AG10803 (cell line): ENCODE measurements around the gene RMDN2.

Experiments
- DNase-seq: peaks from one replicate; pipeline ENCODE4 v3.0.0; 2010; ENCODE audit warnings: low read depth
- H3K4me3 ChIP-seq: 2 replicates; pipeline ENCODE4 v1.5.1; 2011; ENCODE audit warnings: mild to moderate bottlenecking, low read length, control low read depth
- TF ChIP-seq, protein P1 (sequence below): conservative IDR thresholded peaks from 2 replicates; pipeline ENCODE4 v1.5.1; 2011; ENCODE audit warnings: mild to moderate bottlenecking, low read length, control low read depth, inconsistent platforms

The RMDN2 gene, protein sequence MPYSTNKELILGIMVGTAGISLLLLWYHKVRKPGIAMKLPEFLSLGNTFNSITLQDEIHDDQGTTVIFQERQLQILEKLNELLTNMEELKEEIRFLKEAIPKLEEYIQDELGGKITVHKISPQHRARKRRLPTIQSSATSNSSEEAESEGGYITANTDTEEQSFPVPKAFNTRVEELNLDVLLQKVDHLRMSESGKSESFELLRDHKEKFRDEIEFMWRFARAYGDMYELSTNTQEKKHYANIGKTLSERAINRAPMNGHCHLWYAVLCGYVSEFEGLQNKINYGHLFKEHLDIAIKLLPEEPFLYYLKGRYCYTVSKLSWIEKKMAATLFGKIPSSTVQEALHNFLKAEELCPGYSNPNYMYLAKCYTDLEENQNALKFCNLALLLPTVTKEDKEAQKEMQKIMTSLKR

DNA sequence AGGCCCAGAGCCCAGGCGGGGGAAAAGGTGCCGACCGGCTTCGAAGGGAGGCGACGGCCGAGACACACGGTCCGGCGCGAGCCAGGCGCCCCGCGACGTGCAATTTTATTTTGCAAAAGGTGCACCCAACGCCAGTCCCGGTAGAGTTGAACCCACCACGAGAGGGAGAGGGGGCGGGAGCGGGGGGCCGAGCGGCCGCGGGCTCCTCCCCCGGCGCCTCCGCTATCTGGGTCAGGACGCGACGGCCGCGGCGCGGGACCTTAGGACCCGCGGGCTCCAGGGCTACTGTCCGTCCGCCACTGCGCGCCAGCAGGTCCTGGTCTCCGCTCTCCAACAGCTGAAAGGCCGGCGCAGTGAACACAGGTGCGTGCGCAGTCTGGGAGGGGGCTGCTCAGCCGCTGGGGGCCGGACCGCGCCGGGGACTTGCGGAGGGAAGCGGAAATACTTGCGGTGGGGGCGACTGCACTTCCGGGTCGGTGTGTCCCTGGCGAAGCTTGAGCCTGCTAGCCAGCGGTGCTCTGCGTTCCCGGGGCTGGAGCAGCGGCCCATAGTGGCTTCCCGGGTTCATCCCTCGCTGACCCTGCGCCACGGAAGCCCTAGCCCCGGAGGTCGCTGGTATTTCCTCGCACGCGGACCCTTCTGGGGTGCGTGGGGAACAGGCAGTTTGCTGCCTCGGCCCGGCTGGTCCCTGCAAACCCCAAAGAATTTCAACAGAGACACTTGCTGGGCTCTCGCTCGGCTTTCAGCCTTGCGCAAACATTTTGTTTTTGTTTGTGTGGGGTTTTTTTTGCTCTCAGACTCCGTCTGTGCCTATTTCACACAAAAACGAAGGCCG, at the start of gene RMDN2:
Gene RMDN2, plus strand, starts transcription at position 225 of the 835 bp plus-strand sequence. CDS start 3,991 bp downstream, outside the sequence.
- TF ChIP-seq, protein P1, sequence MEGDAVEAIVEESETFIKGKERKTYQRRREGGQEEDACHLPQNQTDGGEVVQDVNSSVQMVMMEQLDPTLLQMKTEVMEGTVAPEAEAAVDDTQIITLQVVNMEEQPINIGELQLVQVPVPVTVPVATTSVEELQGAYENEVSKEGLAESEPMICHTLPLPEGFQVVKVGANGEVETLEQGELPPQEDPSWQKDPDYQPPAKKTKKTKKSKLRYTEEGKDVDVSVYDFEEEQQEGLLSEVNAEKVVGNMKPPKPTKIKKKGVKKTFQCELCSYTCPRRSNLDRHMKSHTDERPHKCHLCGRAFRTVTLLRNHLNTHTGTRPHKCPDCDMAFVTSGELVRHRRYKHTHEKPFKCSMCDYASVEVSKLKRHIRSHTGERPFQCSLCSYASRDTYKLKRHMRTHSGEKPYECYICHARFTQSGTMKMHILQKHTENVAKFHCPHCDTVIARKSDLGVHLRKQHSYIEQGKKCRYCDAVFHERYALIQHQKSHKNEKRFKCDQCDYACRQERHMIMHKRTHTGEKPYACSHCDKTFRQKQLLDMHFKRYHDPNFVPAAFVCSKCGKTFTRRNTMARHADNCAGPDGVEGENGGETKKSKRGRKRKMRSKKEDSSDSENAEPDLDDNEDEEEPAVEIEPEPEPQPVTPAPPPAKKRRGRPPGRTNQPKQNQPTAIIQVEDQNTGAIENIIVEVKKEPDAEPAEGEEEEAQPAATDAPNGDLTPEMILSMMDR = no peak
- DNase-seq = peak; percentile 91
- H3K4me3 ChIP-seq = peak within 1 kb of the TSS; percentile 75

DNA sequence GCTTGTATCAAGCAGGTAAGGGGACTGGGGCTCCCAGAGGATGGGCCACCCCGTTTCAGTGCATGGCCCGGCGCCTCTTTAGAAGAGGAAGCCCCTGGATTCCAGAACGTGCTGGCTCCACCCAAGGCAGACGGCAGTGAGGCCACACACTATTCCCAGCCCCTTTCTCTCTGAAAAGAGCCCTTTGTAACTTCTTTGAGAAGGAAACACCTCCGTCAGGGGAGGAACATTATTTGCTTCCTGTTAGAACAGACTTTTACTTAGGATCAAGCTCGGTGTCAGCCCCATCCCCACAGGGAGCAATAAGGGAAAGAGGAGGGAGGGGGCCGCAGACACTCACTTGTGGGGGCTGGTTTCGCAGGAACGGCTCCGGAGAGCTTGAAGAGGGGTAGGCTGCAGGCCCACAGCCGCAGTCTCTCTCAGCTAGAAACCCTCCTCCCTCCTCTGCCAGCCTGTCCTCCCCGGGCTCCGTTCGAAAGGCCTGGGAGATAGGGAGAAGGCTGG, 49.6 kb upstream of the RMDN2 start:
- no peak for DNase-seq
- no peak overlapping the region for H3K4me3 ChIP-seq
- TF ChIP-seq, protein P1 = no peak

DNA sequence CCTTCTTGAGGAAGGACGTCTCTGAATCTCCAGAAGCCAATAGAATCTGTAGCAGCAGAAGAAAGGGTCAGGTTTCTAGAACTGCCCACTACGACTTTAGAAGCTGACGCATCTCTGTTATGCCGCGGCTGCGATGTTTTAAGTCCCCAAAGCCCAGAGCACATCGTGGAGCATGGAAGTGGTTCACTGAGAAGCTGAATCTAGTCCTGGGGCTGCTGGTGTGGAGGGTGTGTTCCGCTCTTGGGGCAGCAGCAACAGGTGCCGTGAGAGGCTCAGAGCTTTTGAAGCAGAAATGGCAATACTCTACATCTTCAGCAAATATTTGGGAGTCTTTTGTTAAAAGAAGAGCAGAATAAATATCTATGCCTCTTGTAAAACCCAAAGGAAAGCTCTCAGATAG, 48.9 kb upstream of the RMDN2 start:
- no peak overlapping the region for H3K4me3 ChIP-seq
- TF ChIP-seq, protein P1 = no peak
- DNase-seq = no peak

DNA sequence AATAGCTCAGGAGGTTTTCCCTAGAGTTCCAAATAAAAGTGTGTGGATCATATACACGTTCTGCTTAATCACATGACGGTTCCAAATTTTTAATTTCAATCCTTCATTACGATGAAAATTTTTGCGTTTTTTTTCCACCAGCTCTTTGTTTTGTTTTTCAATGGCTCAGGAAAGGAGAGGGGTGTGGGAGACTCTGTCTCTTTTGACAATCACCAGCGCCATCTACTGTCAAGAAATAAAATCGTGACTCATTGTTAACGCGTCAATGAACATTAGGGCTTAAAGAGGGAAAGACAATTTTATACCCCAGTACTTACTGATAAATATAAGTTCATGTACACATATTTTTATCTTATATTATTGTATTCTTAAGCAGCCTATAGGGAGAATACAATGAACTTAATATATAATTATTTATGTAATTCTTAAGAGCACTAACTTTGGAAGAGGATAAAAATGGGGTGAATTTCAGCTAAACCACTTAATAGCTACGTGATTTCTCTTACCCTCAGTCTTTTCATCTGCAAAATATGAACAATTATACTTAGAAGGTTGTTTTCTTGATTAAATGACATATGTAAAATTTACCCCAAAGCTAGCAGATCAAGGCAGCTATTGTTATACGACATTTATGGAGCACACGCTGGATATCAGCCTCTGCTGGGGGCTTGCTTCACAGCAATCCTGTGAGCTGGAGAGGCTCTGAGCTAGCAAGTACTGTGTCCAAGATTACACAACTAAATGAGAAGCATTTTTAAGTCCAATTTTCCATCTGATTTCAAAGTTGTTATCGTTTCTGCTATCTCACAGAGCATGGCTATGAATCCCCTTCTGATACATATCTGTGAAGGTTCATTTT, 47.4 kb upstream of the RMDN2 start:
- DNase-seq = peak; percentile 71

DNA sequence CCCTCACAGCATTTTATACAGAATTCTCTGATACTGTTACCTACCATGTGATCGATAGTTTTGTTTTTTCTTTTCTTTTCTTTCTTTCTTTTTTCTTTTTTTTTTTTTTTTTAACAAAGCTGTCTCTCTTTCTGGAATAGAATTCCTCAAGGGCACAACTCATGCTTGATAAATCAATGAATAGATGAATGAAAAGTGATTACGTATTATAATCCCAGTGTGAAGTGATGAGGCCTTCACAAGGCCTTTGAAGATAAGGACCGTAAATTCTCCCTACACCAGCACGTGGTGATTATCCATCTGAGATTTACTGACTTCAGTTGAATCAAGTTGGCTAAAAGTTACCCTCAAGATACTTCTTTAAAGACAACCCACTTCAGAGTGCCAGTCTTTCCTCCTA, 46.6 kb upstream of the RMDN2 start:
- H3K4me3 ChIP-seq = no peak overlapping the region
- no peak for DNase-seq
- TF ChIP-seq, protein P1 = no peak

More for the DNA sequence above, 47.4 kb upstream of the RMDN2 start:
- TF ChIP-seq, protein P1 = peak; percentile 70
- no peak overlapping the region for H3K4me3 ChIP-seq

DNA sequence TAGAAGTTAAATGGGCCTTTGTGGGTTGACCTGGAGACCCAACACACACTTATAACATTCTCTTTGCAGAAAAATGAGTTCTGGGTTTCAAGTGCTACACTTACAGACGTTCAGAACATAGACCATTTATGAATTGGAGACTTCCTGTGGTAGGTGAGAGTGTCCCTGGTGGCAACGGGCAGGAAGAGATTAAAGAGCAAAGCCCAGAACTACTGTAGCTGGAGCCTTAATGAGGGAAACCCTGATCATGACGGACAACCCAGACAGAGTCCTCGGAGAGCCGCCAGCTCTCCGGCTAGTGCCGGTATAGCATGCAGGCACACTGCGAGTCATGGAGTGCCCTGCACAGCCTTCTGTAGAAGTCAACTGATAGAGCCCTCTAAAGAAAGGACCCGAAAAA, 44.5 kb upstream of the RMDN2 start:
- DNase-seq = no peak
- H3K4me3 ChIP-seq = no peak overlapping the region
- TF ChIP-seq, protein P1 = 0 out of 2 replicates have a peak, but pooled peaks have one; percentile 4
